Activated naive CD8-positive, alpha-beta T cell treated with anti-CD3 and anti-CD28 coated beads, Interleukin-2, amount 50 U/mL, for 16 hours (primary cell): ENCODE measurements around the gene VAMP5.
"Not testable (repeated sequence)": the region's sequence is repeated elsewhere in the genome, so short reads cannot be mapped to it uniquely, and the experiment has no call there.

Experiments used
- DNase-seq: peaks from one replicate; pipeline ENCODE4 v3.0.0-alpha.2; 2020; ENCODE audit warnings: low read depth, low spot score

Gene VAMP5

GRCh38 chr2:85583667-85584353 is 421 bp upstream of the VAMP5 start:
- no peak for DNase-seq

- DNase-seq: no peak
These were observed 888 bp downstream of the VAMP5 start for GRCh38 chr2:85584857-85585780.

GRCh38 chr2:85585781-85586105 is 1.5 kb downstream of the VAMP5 start:
- no peak for DNase-seq

- DNase-seq: no peak
These were observed 4.0 kb downstream of the VAMP5 start for GRCh38 chr2:85588236-85588635.

GRCh38 chr2:85588645-85589044 is 4.4 kb downstream of the VAMP5 start:
- DNase-seq: no peak

- DNase-seq: no peak
These were observed 5.0 kb downstream of the VAMP5 start for GRCh38 chr2:85589181-85589580.

GRCh38 chr2:85589982-85590791 is 6.0 kb downstream of the VAMP5 start:
- DNase-seq: no peak

- no peak for DNase-seq
These were observed 6.7 kb downstream of the VAMP5 start for GRCh38 chr2:85590950-85591349.

- DNase-seq: no peak
These were observed 7.3 kb downstream of the VAMP5 start for GRCh38 chr2:85591563-85591962.

- not testable (repeated sequence) for DNase-seq
These were observed 8.1 kb downstream of the VAMP5 start for GRCh38 chr2:85592299-85592698.

GRCh38 chr2:85593023-85593422 is 8.8 kb downstream of the VAMP5 start:
- DNase-seq: no peak

- no peak for DNase-seq
These were observed 10.6 kb downstream of the VAMP5 start for GRCh38 chr2:85594715-85595300.

GRCh38 chr2:85595301-85596025 is 11.2 kb downstream of the VAMP5 start, which contains the start of gene RNF181:
TSS of gene RNF181 (plus strand) at chr2:85595745. CDS start at chr2:85595764, 19 bp downstream.
- DNase-seq: peak; percentile 74

- no peak for DNase-seq
These were observed 11.7 kb downstream of the VAMP5 start for GRCh38 chr2:85596026-85596333.

- DNase-seq: no peak
These were observed 12.4 kb downstream of the VAMP5 start for GRCh38 chr2:85596486-85597143.

GRCh38 chr2:85597241-85597640 is 13.0 kb downstream of the VAMP5 start:
- DNase-seq: no peak

GRCh38 chr2:85598594-85599340 is 14.5 kb downstream of the VAMP5 start:
- DNase-seq: no peak

- DNase-seq: no peak
These were observed 15.4 kb downstream of the VAMP5 start for GRCh38 chr2:85599468-85600234.

- no peak for DNase-seq
These were observed 16.0 kb downstream of the VAMP5 start for GRCh38 chr2:85600235-85600575.
